ENCODE measurements around the gene CACNB2. TPM values are rescaled to one million over a fixed set of nuclear protein-coding genes. Genes with fewer than 3 reads are reported as not detected.
"Not testable (repeated sequence)": the region's sequence is repeated elsewhere in the genome, so short reads cannot be mapped to it uniquely, and the experiment has no call there.

Gene CACNB2
- total RNA-seq, 2 experiments from 2014 or later, result not detected

- Mint-ChIP-seq H3K4me3 (no peak overlapping the region), H3K9me3 (ENCODE audit: low read depth) (no peaks in the 10 kb centered on the region), H3K36me3 (no peaks in the 10 kb centered on the region), H3K4me1 (no peaks in the 10 kb centered on the region), H3K27ac (no peak overlapping the region), H3K27me3 (no peaks in the 10 kb centered on the region)
- DNase-seq, result no peak
- CTCF ChIA-PET, result no interaction called here
- no peak for ATAC-seq
Observed at GRCh38 chr10:18157881-18158280, 17.7 kb downstream of the CACNB2 start.

- CTCF ChIA-PET, result no interaction called here
- H3K4me1 Mint-ChIP-seq, result no peaks in the 10 kb centered on the region
- no peaks in the 10 kb centered on the region for H3K36me3 Mint-ChIP-seq
- DNase-seq (no peak), ATAC-seq (no peak)
- no peaks in the 10 kb centered on the region for H3K9me3 Mint-ChIP-seq (ENCODE audit: low read depth)
- H3K4me3 Mint-ChIP-seq, result no peak overlapping the region
- no peak overlapping the region for H3K27ac Mint-ChIP-seq
- H3K27me3 Mint-ChIP-seq, result no peaks in the 10 kb centered on the region
Observed at GRCh38 chr10:18158773-18159265, 18.6 kb downstream of the CACNB2 start.

- Mint-ChIP-seq H3K36me3 (no peaks in the 10 kb centered on the region), H3K27me3 (no peaks in the 10 kb centered on the region), H3K9me3 (ENCODE audit: low read depth) (no peaks in the 10 kb centered on the region), H3K4me3 (no peak overlapping the region), H3K4me1 (no peaks in the 10 kb centered on the region), H3K27ac (no peak overlapping the region)
- no peak for DNase-seq
- no peak for ATAC-seq
- CTCF ChIA-PET, result no interaction called here
Observed at GRCh38 chr10:18159557-18159956, 19.3 kb downstream of the CACNB2 start.

GRCh38 chr10:18162021-18162627 is 21.9 kb downstream of the CACNB2 start:
- CTCF ChIA-PET, result no interaction called here
- H3K4me1 Mint-ChIP-seq, result no peaks in the 10 kb centered on the region
- no peak overlapping the region for H3K27ac Mint-ChIP-seq
- no peaks in the 10 kb centered on the region for H3K9me3 Mint-ChIP-seq (ENCODE audit: low read depth)
- no peaks in the 10 kb centered on the region for H3K27me3 Mint-ChIP-seq
- no peaks in the 10 kb centered on the region for H3K36me3 Mint-ChIP-seq
- no peak overlapping the region for H3K4me3 Mint-ChIP-seq
- DNase-seq (no peak), ATAC-seq (no peak)

GRCh38 chr10:18164093-18164492 is 23.9 kb downstream of the CACNB2 start:
- Mint-ChIP-seq H3K27me3 (no peaks in the 10 kb centered on the region), H3K9me3 (ENCODE audit: low read depth) (no peaks in the 10 kb centered on the region), H3K4me1 (no peaks in the 10 kb centered on the region), H3K36me3 (no peaks in the 10 kb centered on the region), H3K4me3 (no peak overlapping the region), H3K27ac (no peak overlapping the region)
- DNase-seq (no peak), ATAC-seq (no peak)
- CTCF ChIA-PET, result no interaction called here

- CTCF ChIA-PET, result no interaction called here
- no peaks in the 10 kb centered on the region for H3K4me1 Mint-ChIP-seq
- DNase-seq, result no peak
- no peaks in the 10 kb centered on the region for H3K36me3 Mint-ChIP-seq
- no peaks in the 10 kb centered on the region for H3K9me3 Mint-ChIP-seq (ENCODE audit: low read depth)
- no peak for ATAC-seq
- H3K27ac Mint-ChIP-seq, result no peak overlapping the region
- H3K27me3 Mint-ChIP-seq, result no peaks in the 10 kb centered on the region
- no peak overlapping the region for H3K4me3 Mint-ChIP-seq
Observed at GRCh38 chr10:18164748-18165361, 24.6 kb downstream of the CACNB2 start.

- no peaks in the 10 kb centered on the region for H3K36me3 Mint-ChIP-seq
- CTCF ChIA-PET, result no interaction called here
- no peak for DNase-seq
- no peak overlapping the region for H3K27ac Mint-ChIP-seq
- no peak for ATAC-seq
- H3K4me3 Mint-ChIP-seq, result no peak overlapping the region
- H3K27me3 Mint-ChIP-seq, result no peaks in the 10 kb centered on the region
- no peaks in the 10 kb centered on the region for H3K4me1 Mint-ChIP-seq
- no peaks in the 10 kb centered on the region for H3K9me3 Mint-ChIP-seq (ENCODE audit: low read depth)
Observed at GRCh38 chr10:18178854-18179483, 38.7 kb downstream of the CACNB2 start.

GRCh38 chr10:18179891-18180290 is 39.7 kb downstream of the CACNB2 start:
- DNase-seq, result no peak
- H3K27ac Mint-ChIP-seq, result no peak overlapping the region
- ATAC-seq, result no peak
- no peaks in the 10 kb centered on the region for H3K4me1 Mint-ChIP-seq
- no peaks in the 10 kb centered on the region for H3K9me3 Mint-ChIP-seq (ENCODE audit: low read depth)
- no peak overlapping the region for H3K4me3 Mint-ChIP-seq
- H3K27me3 Mint-ChIP-seq, result no peaks in the 10 kb centered on the region
- CTCF ChIA-PET, result no interaction called here
- H3K36me3 Mint-ChIP-seq, result no peaks in the 10 kb centered on the region

GRCh38 chr10:18181382-18181781 is 41.2 kb downstream of the CACNB2 start:
- H3K27me3 Mint-ChIP-seq; ATAC-seq; DNase-seq; CTCF ChIA-PET; H3K4me3 Mint-ChIP-seq; H3K4me1 Mint-ChIP-seq; H3K36me3 Mint-ChIP-seq; H3K9me3 Mint-ChIP-seq (ENCODE audit: low read depth); H3K27ac Mint-ChIP-seq: not testable (repeated sequence)

GRCh38 chr10:18185621-18186020 is 45.4 kb downstream of the CACNB2 start:
- CTCF ChIA-PET, result no interaction called here
- no peak for DNase-seq
- H3K4me1 Mint-ChIP-seq, result no peaks in the 10 kb centered on the region
- peaks cover 2% of the 10 kb centered on the region for H3K9me3 Mint-ChIP-seq (ENCODE audit: low read depth)
- no peaks in the 10 kb centered on the region for H3K36me3 Mint-ChIP-seq
- no peaks in the 10 kb centered on the region for H3K27me3 Mint-ChIP-seq
- no peak overlapping the region for H3K4me3 Mint-ChIP-seq
- no peak overlapping the region for H3K27ac Mint-ChIP-seq
- ATAC-seq, result no peak

- CTCF ChIA-PET, result no interaction called here
Observed at GRCh38 chr10:18190840-18191239, 50.6 kb downstream of the CACNB2 start.

GRCh38 chr10:18194634-18195033 is 54.4 kb downstream of the CACNB2 start:
- Mint-ChIP-seq H3K4me1 (no peaks in the 10 kb centered on the region), H3K27ac (no peak overlapping the region), H3K36me3 (no peaks in the 10 kb centered on the region), H3K27me3 (no peaks in the 10 kb centered on the region), H3K9me3 (ENCODE audit: low read depth) (no peaks in the 10 kb centered on the region), H3K4me3 (no peak overlapping the region)
- ATAC-seq (no peak), DNase-seq (no peak)
- CTCF ChIA-PET, result no interaction called here

More at GRCh38 chr10:18190840-18191239, 50.6 kb downstream of the CACNB2 start:
- Mint-ChIP-seq H3K4me1 (no peaks in the 10 kb centered on the region), H3K9me3 (ENCODE audit: low read depth) (no peaks in the 10 kb centered on the region), H3K27ac (no peak overlapping the region), H3K27me3 (no peaks in the 10 kb centered on the region), H3K36me3 (no peaks in the 10 kb centered on the region), H3K4me3 (no peak overlapping the region)
- ATAC-seq, result no peak
- no peak for DNase-seq

GRCh38 chr10:18195060-18195799 is 55.0 kb downstream of the CACNB2 start:
- CTCF ChIA-PET, result no interaction called here
- Mint-ChIP-seq H3K27me3 (no peaks in the 10 kb centered on the region), H3K9me3 (ENCODE audit: low read depth) (no peaks in the 10 kb centered on the region), H3K36me3 (no peaks in the 10 kb centered on the region), H3K4me1 (no peaks in the 10 kb centered on the region), H3K4me3 (no peak overlapping the region), H3K27ac (no peak overlapping the region)
- ATAC-seq, result no peak
- DNase-seq, result no peak
